Choroid plexus epithelial cell (primary cell): ENCODE results near the gene HOXB7.

Experiments used
- DNase-seq: peaks from one replicate; pipeline ENCODE4 v3.0.0-alpha.2; 2010; ENCODE audit warnings: low read depth
- H3K4me3 ChIP-seq: 2 replicates; pipeline ENCODE4 v1.5.1; 2011; ENCODE audit warnings: low read depth, mild to moderate bottlenecking, control low read depth, low read length, moderate library complexity
- CTCF ChIP-seq: conservative IDR thresholded peaks from 2 replicates; pipeline ENCODE4 v1.5.1; 2011; ENCODE audit warnings: low read depth, mild to moderate bottlenecking, control low read depth, inconsistent platforms, low read length, moderate library complexity

HOXB7 gene

GRCh38 chr17:48574505-48575065, 36.2 kb downstream of the HOXB7 start:
- no peak for DNase-seq
- no peak overlapping the region for H3K4me3 ChIP-seq
- TF ChIP-seq CTCF: no peak

- H3K4me3 ChIP-seq: no peak overlapping the region
- DNase-seq: no peak
- TF ChIP-seq CTCF: no peak
These were observed 38.9 kb downstream of the HOXB7 start for GRCh38 chr17:48571826-48572417.

- no peak overlapping the region for H3K4me3 ChIP-seq
These were observed 39.6 kb downstream of the HOXB7 start for GRCh38 chr17:48571024-48571818.

GRCh38 chr17:48570325-48571023, 40.3 kb downstream of the HOXB7 start:
- H3K4me3 ChIP-seq: no peak overlapping the region
- no peak for TF ChIP-seq CTCF
- no peak for DNase-seq

More at GRCh38 chr17:48571024-48571818, 39.6 kb downstream of the HOXB7 start:
- no peak for TF ChIP-seq CTCF
- DNase-seq: no peak

- DNase-seq: no peak
- no peak overlapping the region for H3K4me3 ChIP-seq
- no peak for TF ChIP-seq CTCF
These were observed 41.0 kb downstream of the HOXB7 start for GRCh38 chr17:48569674-48570324.

- no peak overlapping the region for H3K4me3 ChIP-seq
- TF ChIP-seq CTCF: no peak
- DNase-seq: no peak
These were observed 41.6 kb downstream of the HOXB7 start for GRCh38 chr17:48569240-48569582.
